ENCODE results near the gene AFF3.

DNA sequence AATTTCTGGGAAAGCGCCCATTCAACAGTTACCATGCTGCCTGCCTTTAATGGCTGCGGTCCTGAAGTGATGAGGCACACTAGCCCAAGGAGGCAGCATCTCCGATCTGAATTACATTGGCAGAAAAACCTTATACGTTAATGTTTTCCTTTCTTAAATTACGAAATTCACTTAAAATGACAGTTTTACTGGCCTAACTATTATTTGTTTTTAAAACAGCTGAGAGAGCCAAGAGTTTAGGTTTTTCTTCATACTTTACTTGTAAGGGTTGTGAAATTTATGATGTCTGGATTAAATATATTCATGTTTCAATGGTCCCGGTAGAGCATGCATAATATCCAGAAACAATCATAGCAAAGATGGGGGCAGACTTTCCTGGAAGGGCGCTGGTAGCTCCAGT, 537.4 kb downstream of the AFF3 start:
- TF ChIP-seq SNAI2 (CRISPR knock-in tag; IDR thresholded peaks at IDR 0.05) (no peak), ESRRG (CRISPR knock-in tag; IDR thresholded peaks at IDR 0.05) (no peak), TCF4 (CRISPR knock-in tag; IDR thresholded peaks at IDR 0.05; ENCODE audit: borderline replicate concordance) (no peak)

Data from SK-N-SH treated with all-trans-retinoic acid at 6 μM for 48 hours (cell line).